Activated naive CD4-positive, alpha-beta T cell treated with anti-CD3 and anti-CD28 coated beads, Interleukin-2, amount 50 U/mL, for 16 hours (primary cell): ENCODE results near the gene LRFN3.
"Not testable (repeated sequence)": the region's sequence is repeated elsewhere in the genome, so short reads cannot be mapped to it uniquely, and the experiment has no call there.

Experiments used
- DNase-seq: peaks from one replicate; pipeline ENCODE4 v3.0.0-alpha.2; 2020

The LRFN3 gene

GRCh38 chr19:35978832-35979365 is 42.7 kb downstream of the LRFN3 start:
- DNase-seq: no peak

- DNase-seq: not testable (repeated sequence)
Observed at GRCh38 chr19:35980997-35981396, 44.8 kb downstream of the LRFN3 start.

- DNase-seq: no peak
Observed at GRCh38 chr19:35983177-35983576, 47.0 kb downstream of the LRFN3 start.

GRCh38 chr19:35986111-35986510 is 49.9 kb downstream of the LRFN3 start:
- DNase-seq: no peak

- DNase-seq: peak; percentile 26
Observed at GRCh38 chr19:35986664-35987570, 50.7 kb downstream of the LRFN3 start.

- no peak for DNase-seq
Observed at GRCh38 chr19:35987571-35987896, 51.4 kb downstream of the LRFN3 start.

- DNase-seq: no peak
Observed at GRCh38 chr19:35988824-35989223, 52.6 kb downstream of the LRFN3 start.

- DNase-seq: no peak
Observed at GRCh38 chr19:35990156-35990555, 54.0 kb downstream of the LRFN3 start.

GRCh38 chr19:35990771-35991730 is 54.9 kb downstream of the LRFN3 start:
- no peak for DNase-seq

GRCh38 chr19:35991731-35992450 is 55.7 kb downstream of the LRFN3 start:
- no peak for DNase-seq

- no peak for DNase-seq
Observed at GRCh38 chr19:35992907-35993765, 57.0 kb downstream of the LRFN3 start.

GRCh38 chr19:35993923-35994598 is 57.9 kb downstream of the LRFN3 start:
- no peak for DNase-seq
